Fibroblast of mammary gland (primary cell): Measurements from ENCODE around the gene ASB9.
A peak's percentile ranks its signal among the peaks of the same experiment; 100 is the strongest.

ENCODE experiments used
- DNase-seq: peaks from one replicate; pipeline ENCODE4 v3.0.0-alpha.2; 2010; ENCODE audit warnings: low read depth
- H3K4me3 ChIP-seq: 2 replicates; pipeline ENCODE4 v1.5.1; 2011; ENCODE audit warnings: low read depth, mild to moderate bottlenecking, low read length, moderate library complexity; ENCODE audit not compliant: control insufficient read depth
- TF ChIP-seq, protein P1 (sequence below): conservative IDR thresholded peaks from 2 replicates; pipeline ENCODE4 v1.5.1; 2011; ENCODE audit warnings: low read depth, low read length, inconsistent platforms; ENCODE audit not compliant: control insufficient read depth, insufficient read depth

The ASB9 gene

DNA sequence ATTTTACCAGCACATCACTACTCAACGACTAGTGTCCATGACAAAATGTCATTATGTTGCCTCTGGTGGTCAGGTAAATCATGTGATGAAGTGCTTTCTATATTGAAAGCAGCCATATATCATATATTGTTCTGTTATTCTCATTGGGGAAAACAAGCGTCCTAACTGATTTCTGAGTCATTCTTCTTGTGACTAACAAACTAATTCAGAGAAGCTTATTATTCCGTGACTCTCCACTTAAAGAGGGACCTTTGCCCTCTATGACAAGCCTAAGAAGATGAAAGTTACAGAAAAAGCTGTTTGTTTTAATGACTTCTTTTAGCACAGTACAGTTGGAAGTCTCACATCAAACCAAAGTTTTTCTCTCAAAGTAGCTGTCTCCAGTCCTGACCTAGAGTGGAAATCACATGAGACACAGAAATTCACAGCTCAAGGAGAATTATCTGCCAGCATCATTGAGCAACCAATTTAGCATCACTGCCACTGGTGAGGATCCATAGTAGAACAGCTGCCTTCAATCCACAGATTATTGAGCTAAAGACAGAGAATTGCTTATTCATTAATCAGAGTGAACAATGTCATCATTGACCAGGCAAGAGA is 36.4 kb downstream of the ASB9 start:
- peak; percentile 31 for DNase-seq
- TF ChIP-seq, protein P1, sequence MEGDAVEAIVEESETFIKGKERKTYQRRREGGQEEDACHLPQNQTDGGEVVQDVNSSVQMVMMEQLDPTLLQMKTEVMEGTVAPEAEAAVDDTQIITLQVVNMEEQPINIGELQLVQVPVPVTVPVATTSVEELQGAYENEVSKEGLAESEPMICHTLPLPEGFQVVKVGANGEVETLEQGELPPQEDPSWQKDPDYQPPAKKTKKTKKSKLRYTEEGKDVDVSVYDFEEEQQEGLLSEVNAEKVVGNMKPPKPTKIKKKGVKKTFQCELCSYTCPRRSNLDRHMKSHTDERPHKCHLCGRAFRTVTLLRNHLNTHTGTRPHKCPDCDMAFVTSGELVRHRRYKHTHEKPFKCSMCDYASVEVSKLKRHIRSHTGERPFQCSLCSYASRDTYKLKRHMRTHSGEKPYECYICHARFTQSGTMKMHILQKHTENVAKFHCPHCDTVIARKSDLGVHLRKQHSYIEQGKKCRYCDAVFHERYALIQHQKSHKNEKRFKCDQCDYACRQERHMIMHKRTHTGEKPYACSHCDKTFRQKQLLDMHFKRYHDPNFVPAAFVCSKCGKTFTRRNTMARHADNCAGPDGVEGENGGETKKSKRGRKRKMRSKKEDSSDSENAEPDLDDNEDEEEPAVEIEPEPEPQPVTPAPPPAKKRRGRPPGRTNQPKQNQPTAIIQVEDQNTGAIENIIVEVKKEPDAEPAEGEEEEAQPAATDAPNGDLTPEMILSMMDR, result no peak

DNA sequence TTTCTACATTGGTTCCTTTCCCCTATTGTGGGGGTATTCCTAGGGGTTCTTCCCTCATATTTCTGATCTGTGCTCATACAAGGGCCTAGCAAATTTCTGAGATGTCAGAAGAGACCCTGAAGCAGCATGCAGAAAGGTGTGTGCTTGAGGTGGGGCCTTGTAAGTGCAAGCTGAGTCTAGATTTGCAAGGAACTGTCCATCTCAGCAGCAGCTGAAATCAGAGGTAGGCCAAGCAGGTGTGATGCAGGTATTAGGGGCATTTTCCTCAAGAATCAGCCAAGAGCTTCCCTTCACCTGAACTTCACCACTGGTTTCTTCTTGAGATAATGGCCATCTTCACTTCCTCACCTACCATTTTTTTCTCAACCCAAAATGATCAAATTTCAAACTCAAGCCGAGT is 45.1 kb downstream of the ASB9 start:
- DNase-seq, result no peak
- no peak overlapping the region for H3K4me3 ChIP-seq
- TF ChIP-seq, protein P1, result no peak

More for the DNA sequence above, 36.4 kb downstream of the ASB9 start:
- H3K4me3 ChIP-seq, result no peak overlapping the region

DNA sequence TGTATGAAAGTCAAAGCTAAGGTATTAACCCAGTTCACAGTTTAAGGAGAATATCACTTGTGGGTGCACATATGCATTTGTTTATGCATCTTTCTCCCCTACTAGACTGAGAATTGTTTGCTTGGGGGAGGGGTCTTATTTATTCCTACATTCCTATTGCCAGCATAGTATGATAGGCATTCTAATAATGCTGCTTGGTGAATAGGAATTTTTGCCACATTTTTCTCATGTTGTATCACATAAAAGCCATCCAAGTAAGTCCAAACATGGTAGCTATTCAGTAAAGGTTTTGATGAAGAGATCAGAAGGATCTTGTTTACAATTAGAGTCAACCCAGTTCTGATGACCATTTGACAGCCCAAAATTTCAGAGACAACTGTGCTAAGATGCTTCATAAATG is 48.6 kb downstream of the ASB9 start:
- no peak for DNase-seq

DNA sequence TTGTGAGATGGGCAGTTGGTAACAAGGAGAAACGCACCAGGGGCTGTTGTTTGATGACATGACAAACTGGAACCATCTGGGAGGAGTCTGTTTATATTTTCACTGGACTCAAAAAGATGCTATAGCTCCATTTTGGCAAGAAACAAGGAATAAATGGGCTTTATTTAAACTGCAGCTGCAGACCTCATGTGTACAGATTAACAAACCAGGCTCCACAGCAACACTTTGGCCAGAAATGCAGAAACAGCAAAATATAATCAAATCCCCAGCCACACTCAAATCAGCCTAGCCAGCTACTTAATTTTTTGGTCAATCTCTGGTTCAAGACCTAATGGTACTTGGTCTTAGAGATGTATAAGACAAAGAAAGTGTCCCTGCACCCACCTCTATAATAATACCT is 52.7 kb downstream of the ASB9 start:
- DNase-seq, result no peak
- TF ChIP-seq, protein P1, result no peak
- no peak overlapping the region for H3K4me3 ChIP-seq

More for the DNA sequence above, 48.6 kb downstream of the ASB9 start:
- TF ChIP-seq, protein P1, result no peak
- H3K4me3 ChIP-seq, result no peak overlapping the region

DNA sequence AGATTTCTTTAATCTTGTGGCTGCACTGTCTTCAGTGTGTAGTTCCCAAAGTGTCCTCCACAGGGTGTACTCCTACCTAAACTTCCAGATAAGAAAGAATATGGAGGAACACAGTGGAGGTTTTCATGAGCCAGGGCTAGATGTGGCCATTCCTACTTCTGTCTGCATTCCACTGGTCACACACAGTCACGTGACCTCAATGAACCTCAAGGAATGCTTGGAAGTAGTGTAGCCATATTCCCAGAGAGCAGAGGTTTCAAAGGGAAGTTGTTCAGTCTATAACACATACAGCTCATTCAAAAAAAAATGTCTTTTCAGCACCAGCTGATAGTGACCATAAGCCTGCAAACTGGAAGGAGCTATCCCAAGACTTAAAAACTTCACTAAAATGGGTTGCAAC is 53.6 kb downstream of the ASB9 start:
- TF ChIP-seq, protein P1, result no peak
- H3K4me3 ChIP-seq, result no peak overlapping the region
- DNase-seq, result no peak

DNA sequence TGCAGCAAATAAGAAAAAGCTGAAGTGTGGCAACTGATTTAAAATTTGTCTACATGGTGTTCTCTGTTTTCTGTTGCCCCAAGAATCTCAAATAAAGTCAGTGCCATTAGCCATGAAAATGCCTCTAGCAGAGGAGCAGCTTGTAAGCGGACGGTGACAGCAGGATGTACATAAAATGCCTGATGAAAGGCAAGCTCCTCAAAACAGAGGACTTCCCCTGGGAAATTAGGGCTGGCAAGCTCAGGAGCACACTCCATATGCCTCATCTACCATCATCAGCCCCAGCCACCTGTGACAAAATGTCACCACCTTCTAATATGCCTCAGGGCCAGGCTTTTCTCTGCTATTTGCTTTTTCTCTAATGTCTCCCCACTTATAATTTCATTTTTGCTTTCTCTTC is 54.5 kb downstream of the ASB9 start:
- H3K4me3 ChIP-seq, result no peak overlapping the region
- no peak for DNase-seq
- TF ChIP-seq, protein P1, result no peak

DNA sequence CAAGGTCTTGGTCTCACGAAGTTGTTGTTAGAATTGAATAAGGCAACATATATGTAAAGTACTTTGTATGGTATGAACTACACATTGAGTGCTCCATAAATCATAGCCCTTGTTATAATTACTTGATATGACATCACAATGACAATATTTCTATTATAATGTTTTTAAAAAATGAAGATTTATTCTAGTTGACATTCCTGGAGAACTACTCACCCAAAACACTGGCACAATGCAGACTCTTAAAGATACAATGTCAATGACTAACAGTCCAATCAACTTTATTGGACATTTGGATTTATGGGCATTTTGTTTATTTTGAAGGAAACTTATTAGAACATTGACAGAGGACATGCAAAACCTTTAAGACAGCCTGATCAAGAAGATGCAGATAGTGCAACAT is 55.3 kb downstream of the ASB9 start:
- no peak overlapping the region for H3K4me3 ChIP-seq
- TF ChIP-seq, protein P1, result no peak
- no peak for DNase-seq
